Measurements from ENCODE around the gene ZFAND5.

DNA sequence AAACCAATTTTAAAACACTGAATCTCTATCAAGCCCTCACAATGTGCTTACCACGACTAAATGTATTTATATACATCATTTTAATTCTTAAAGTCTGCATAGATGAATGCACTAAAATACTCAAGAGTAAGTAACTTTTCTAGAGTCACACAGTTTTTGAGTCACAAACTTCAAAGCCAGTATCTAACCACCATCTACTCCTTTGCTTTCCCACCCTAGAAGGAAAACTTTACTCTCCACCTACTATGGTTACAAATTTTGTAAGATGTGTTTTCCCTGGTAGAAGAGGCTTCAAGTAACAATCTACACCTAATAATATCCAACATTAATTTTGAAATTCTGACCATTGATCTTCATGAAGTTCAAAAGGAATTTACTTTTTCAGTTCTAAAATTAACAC lies 18.7 kb downstream of the ZFAND5 start:
- TF ChIP-seq, protein P1, sequence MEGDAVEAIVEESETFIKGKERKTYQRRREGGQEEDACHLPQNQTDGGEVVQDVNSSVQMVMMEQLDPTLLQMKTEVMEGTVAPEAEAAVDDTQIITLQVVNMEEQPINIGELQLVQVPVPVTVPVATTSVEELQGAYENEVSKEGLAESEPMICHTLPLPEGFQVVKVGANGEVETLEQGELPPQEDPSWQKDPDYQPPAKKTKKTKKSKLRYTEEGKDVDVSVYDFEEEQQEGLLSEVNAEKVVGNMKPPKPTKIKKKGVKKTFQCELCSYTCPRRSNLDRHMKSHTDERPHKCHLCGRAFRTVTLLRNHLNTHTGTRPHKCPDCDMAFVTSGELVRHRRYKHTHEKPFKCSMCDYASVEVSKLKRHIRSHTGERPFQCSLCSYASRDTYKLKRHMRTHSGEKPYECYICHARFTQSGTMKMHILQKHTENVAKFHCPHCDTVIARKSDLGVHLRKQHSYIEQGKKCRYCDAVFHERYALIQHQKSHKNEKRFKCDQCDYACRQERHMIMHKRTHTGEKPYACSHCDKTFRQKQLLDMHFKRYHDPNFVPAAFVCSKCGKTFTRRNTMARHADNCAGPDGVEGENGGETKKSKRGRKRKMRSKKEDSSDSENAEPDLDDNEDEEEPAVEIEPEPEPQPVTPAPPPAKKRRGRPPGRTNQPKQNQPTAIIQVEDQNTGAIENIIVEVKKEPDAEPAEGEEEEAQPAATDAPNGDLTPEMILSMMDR (conservative IDR thresholded peaks at IDR 0.05; ENCODE audit: low read depth in 2 of 2): no peak
- TF ChIP-seq EZH2 (IDR thresholded peaks at IDR 0.05; ENCODE audit: low read depth, unreplicated experiment): no peak
- TF ChIP-seq POLR2AphosphoS5 (IDR thresholded peaks at IDR 0.05; ENCODE audit: low read depth): no peak
- TF ChIP-seq JUNB (IDR thresholded peaks at IDR 0.05; ENCODE audit: unreplicated experiment): no peak
- no peak for TF ChIP-seq EZH2phosphoT487 (IDR thresholded peaks at IDR 0.05; ENCODE audit: unreplicated experiment)
- TF ChIP-seq CREB1 (CRISPR knock-in tag; IDR thresholded peaks at IDR 0.05; ENCODE audit: low read depth): no peak
- no peak for TF ChIP-seq REST (IDR thresholded peaks at IDR 0.05; ENCODE audit: unreplicated experiment)
- TF ChIP-seq, protein P2, sequence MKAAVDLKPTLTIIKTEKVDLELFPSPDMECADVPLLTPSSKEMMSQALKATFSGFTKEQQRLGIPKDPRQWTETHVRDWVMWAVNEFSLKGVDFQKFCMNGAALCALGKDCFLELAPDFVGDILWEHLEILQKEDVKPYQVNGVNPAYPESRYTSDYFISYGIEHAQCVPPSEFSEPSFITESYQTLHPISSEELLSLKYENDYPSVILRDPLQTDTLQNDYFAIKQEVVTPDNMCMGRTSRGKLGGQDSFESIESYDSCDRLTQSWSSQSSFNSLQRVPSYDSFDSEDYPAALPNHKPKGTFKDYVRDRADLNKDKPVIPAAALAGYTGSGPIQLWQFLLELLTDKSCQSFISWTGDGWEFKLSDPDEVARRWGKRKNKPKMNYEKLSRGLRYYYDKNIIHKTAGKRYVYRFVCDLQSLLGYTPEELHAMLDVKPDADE (IDR thresholded peaks at IDR 0.05): no peak
